HepG2 (cell line): ENCODE measurements around the gene ENO1. TPM values are rescaled to one million over a fixed set of nuclear protein-coding genes. Genes with fewer than 3 reads are reported as not detected.
A peak's percentile ranks its signal among the peaks of the same experiment; 100 is the strongest.

Source experiments
- ARNTL ChIP-seq: sonication (generic); formaldehyde crosslinking; IDR thresholded peaks from 2 replicates; pipeline ENCODE4 v1.4.0; 2020; ENCODE audit warnings: mild to moderate bottlenecking, missing genetic modification reagents
- CCAR2 ChIP-seq: fragments of 200-400 bp; formaldehyde crosslinking; optimal IDR thresholded peaks from 2 replicates; pipeline ENCODE3; 2018; ENCODE audit warnings: low read depth, mild to moderate bottlenecking, low read length, moderate library complexity
- CEBPG ChIP-seq: IDR thresholded peaks from 2 replicates; pipeline ENCODE4 v1.6.1; 2016
- FOSL2 ChIP-seq: sonication (generic); formaldehyde crosslinking; IDR thresholded peaks from 2 replicates; pipeline ENCODE4 v1.4.0; 2020; ENCODE audit warnings: missing genetic modification reagents
- FOXA3 ChIP-seq: IDR thresholded peaks from 2 replicates; pipeline ENCODE4 v1.6.1; 2016; ENCODE audit warnings: missing genetic modification reagents, missing compliant biosample characterization
- HIVEP1 ChIP-seq: sonication (generic); formaldehyde crosslinking; IDR thresholded peaks from 2 replicates; pipeline ENCODE4 v1.4.0; 2020; ENCODE audit warnings: mild to moderate bottlenecking, missing genetic modification reagents
- IKZF4 ChIP-seq: sonication (generic); formaldehyde crosslinking; IDR thresholded peaks from 2 replicates; pipeline ENCODE4 v1.5.1; 2020; ENCODE audit warnings: borderline replicate concordance, mild to moderate bottlenecking, low read depth, missing genetic modification reagents; ENCODE audit errors: not compliant biosample characterization
- JUND ChIP-seq: sonication (generic); formaldehyde crosslinking; IDR thresholded peaks from 2 replicates; pipeline ENCODE4 v1.8.0; 2022; ENCODE audit warnings: mild to moderate bottlenecking, missing genetic modification reagents
- NAIF1 ChIP-seq: sonication (generic); formaldehyde crosslinking; IDR thresholded peaks from 2 replicates; pipeline ENCODE4 v1.5.0; 2020; ENCODE audit warnings: mild to moderate bottlenecking, missing genetic modification reagents, borderline replicate concordance
- NCOA1 ChIP-seq: sonication (generic); formaldehyde crosslinking; IDR thresholded peaks from 2 replicates; pipeline ENCODE4 v1.9.0; 2021; ENCODE audit warnings: missing genetic modification reagents
- RXRA ChIP-seq: sonication (generic); formaldehyde crosslinking; IDR thresholded peaks from 2 replicates; pipeline ENCODE4 v1.5.1; 2020; ENCODE audit warnings: missing genetic modification reagents
- SMAD3 ChIP-seq: sonication (generic); formaldehyde crosslinking; IDR thresholded peaks from 2 replicates; pipeline ENCODE4 v1.4.0; 2020; ENCODE audit warnings: missing genetic modification reagents
- TSC22D2 ChIP-seq: sonication (generic); formaldehyde crosslinking; IDR thresholded peaks from 2 replicates; pipeline ENCODE4 v1.5.1; 2020; ENCODE audit warnings: missing genetic modification reagents, mild to moderate bottlenecking, borderline replicate concordance
- ZNF12 ChIP-seq: sonication (generic); formaldehyde crosslinking; IDR thresholded peaks from 2 replicates; pipeline ENCODE4 v1.5.0; 2020; ENCODE audit warnings: missing genetic modification reagents
- ZNF335 ChIP-seq: sonication (generic); formaldehyde crosslinking; IDR thresholded peaks from 2 replicates; pipeline ENCODE4 v1.4.0; 2020; ENCODE audit warnings: missing genetic modification reagents
- ZNF670 ChIP-seq: sonication (generic); formaldehyde crosslinking; IDR thresholded peaks from 2 replicates; pipeline ENCODE4 v1.8.0; 2022; ENCODE audit warnings: mild to moderate bottlenecking, missing genetic modification reagents, borderline replicate concordance
- polyA plus RNA-seq, 8 experiments: library from polyadenylated mRNA; depleted of rRNA in 3 of 8; stranded (reverse) in 7 of 8; unstranded in 1 of 8; fragments of >200 nt; fragmentation: Illumina TruSeq in 4 of 8; extraction: Trizol in 4 of 8; gene quantifications; 2 replicates each; pipeline versions ENCODE4 v1.2.1 to v1.2.3, GENCODE V29; 2011 to 2016; ENCODE audit warnings: low read depth in 4 of 8, missing spikeins in 1 of 8, mixed read lengths in 1 of 8; ENCODE audit not compliant: insufficient read depth in 1 of 8
- total RNA-seq, 5 experiments: library from RNA; depleted of rRNA; stranded (reverse); fragments of >200 nt; fragmentation: Illumina TruSeq; extraction: Trizol; gene quantifications; 2 replicates each; pipeline ENCODE4 v1.2.3, GENCODE V29; 2016; ENCODE audit warnings: low read depth in 1 of 5
- TF ChIP-seq, protein P1 (sequence below): sonication (generic); formaldehyde crosslinking; IDR thresholded peaks from 2 replicates; pipeline ENCODE4 v1.4.0; 2020; ENCODE audit warnings: missing genetic modification reagents
- TF ChIP-seq, protein P2 (sequence below): sonication (generic); formaldehyde crosslinking; IDR thresholded peaks from 2 replicates; pipeline ENCODE4 v1.4.0; 2020; ENCODE audit warnings: missing genetic modification reagents, borderline replicate concordance
- TF ChIP-seq, protein P3 (sequence below): sonication (generic); formaldehyde crosslinking; IDR thresholded peaks from 2 replicates; pipeline ENCODE4 v1.5.1; 2020; ENCODE audit warnings: missing genetic modification reagents, mild to moderate bottlenecking, borderline replicate concordance
- TF ChIP-seq, protein P4 (sequence below): sonication (generic); formaldehyde crosslinking; IDR thresholded peaks from 2 replicates; pipeline ENCODE4 v1.4.0; 2020; ENCODE audit warnings: missing genetic modification reagents
- TF ChIP-seq, protein P5 (sequence below): sonication (generic); formaldehyde crosslinking; IDR thresholded peaks from 2 replicates; pipeline ENCODE4 v1.5.1; 2020; ENCODE audit warnings: mild to moderate bottlenecking, moderate library complexity, missing genetic modification reagents
- TF ChIP-seq, protein P6 (sequence below): sonication (generic); formaldehyde crosslinking; IDR thresholded peaks from 2 replicates; pipeline ENCODE4 v1.5.0; 2020; ENCODE audit warnings: missing genetic modification reagents

Gene ENO1
- total and polyA plus RNA-seq, 2 of the 13 experiments (the other 11 are each of a cell fraction or from before 2014, with no cell fraction given), result 1,559 to 3,103 TPM

DNA sequence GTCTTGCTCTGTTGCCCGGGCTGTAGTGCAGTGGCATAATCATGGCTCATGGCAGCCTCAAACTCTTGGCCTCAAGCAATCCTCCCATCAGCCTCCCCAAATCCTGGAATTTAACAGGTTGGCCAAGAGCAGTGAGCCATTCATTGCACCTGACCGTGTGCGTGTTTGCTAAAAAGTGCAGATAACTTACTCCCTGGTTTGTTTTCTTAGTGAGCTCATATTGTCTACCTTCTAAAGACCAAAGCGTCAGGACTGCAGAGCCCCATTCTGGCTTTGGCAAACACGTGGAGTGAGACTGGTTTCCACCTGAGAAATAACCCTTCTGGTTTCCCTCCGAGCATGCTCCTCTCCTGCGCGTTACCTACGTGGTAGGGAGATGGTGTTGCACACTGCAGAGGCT is 35.0 kb upstream of the ENO1 start (continued):
- TF ChIP-seq, protein P1, sequence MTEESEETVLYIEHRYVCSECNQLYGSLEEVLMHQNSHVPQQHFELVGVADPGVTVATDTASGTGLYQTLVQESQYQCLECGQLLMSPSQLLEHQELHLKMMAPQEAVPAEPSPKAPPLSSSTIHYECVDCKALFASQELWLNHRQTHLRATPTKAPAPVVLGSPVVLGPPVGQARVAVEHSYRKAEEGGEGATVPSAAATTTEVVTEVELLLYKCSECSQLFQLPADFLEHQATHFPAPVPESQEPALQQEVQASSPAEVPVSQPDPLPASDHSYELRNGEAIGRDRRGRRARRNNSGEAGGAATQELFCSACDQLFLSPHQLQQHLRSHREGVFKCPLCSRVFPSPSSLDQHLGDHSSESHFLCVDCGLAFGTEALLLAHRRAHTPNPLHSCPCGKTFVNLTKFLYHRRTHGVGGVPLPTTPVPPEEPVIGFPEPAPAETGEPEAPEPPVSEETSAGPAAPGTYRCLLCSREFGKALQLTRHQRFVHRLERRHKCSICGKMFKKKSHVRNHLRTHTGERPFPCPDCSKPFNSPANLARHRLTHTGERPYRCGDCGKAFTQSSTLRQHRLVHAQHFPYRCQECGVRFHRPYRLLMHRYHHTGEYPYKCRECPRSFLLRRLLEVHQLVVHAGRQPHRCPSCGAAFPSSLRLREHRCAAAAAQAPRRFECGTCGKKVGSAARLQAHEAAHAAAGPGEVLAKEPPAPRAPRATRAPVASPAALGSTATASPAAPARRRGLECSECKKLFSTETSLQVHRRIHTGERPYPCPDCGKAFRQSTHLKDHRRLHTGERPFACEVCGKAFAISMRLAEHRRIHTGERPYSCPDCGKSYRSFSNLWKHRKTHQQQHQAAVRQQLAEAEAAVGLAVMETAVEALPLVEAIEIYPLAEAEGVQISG (CRISPR knock-in tag), result peak; percentile 53
- TF ChIP-seq ZNF12 (no peak), TSC22D2 (no peak), JUND (CRISPR knock-in tag) (no peak), ARNTL (CRISPR knock-in tag) (peak; percentile 99), HIVEP1 (CRISPR knock-in tag) (no peak), FOXA3 (CRISPR knock-in tag) (peak; percentile 71), ZNF335 (CRISPR knock-in tag) (peak; percentile 81), FOSL2 (CRISPR knock-in tag) (peak; percentile 66), SMAD3 (CRISPR knock-in tag) (no peak), RXRA (CRISPR knock-in tag) (peak; percentile 48; the same call in 1 of the 2 replicates), NAIF1 (CRISPR knock-in tag) (0 out of 2 replicates have a peak, but pooled peaks have one; percentile 62), CCAR2 (no peak), IKZF4 (CRISPR knock-in tag) (no peak), CEBPG (peak; percentile 65), NCOA1 (CRISPR knock-in tag) (no peak), ZNF670 (CRISPR knock-in tag) (0 out of 2 replicates have a peak, but pooled peaks have one; percentile 39)
- TF ChIP-seq, protein P2, sequence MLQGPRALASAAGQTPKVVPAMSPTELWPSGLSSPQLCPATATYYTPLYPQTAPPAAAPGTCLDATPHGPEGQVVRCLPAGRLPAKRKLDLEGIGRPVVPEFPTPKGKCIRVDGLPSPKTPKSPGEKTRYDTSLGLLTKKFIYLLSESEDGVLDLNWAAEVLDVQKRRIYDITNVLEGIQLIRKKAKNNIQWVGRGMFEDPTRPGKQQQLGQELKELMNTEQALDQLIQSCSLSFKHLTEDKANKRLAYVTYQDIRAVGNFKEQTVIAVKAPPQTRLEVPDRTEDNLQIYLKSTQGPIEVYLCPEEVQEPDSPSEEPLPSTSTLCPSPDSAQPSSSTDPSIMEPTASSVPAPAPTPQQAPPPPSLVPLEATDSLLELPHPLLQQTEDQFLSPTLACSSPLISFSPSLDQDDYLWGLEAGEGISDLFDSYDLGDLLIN (CRISPR knock-in tag), result peak; percentile 56; the same call in 1 of the 2 replicates
- TF ChIP-seq, protein P3, sequence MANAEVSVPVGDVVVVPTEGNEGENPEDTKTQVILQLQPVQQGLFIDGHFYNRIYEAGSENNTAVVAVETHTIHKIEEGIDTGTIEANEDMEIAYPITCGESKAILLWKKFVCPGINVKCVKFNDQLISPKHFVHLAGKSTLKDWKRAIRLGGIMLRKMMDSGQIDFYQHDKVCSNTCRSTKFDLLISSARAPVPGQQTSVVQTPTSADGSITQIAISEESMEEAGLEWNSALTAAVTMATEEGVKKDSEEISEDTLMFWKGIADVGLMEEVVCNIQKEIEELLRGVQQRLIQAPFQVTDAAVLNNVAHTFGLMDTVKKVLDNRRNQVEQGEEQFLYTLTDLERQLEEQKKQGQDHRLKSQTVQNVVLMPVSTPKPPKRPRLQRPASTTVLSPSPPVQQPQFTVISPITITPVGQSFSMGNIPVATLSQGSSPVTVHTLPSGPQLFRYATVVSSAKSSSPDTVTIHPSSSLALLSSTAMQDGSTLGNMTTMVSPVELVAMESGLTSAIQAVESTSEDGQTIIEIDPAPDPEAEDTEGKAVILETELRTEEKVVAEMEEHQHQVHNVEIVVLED (CRISPR knock-in tag), result peak; percentile 18; the same call in 1 of the 2 replicates
- TF ChIP-seq, protein P4, sequence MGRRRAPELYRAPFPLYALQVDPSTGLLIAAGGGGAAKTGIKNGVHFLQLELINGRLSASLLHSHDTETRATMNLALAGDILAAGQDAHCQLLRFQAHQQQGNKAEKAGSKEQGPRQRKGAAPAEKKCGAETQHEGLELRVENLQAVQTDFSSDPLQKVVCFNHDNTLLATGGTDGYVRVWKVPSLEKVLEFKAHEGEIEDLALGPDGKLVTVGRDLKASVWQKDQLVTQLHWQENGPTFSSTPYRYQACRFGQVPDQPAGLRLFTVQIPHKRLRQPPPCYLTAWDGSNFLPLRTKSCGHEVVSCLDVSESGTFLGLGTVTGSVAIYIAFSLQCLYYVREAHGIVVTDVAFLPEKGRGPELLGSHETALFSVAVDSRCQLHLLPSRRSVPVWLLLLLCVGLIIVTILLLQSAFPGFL (CRISPR knock-in tag), result no peak
- TF ChIP-seq, protein P5, sequence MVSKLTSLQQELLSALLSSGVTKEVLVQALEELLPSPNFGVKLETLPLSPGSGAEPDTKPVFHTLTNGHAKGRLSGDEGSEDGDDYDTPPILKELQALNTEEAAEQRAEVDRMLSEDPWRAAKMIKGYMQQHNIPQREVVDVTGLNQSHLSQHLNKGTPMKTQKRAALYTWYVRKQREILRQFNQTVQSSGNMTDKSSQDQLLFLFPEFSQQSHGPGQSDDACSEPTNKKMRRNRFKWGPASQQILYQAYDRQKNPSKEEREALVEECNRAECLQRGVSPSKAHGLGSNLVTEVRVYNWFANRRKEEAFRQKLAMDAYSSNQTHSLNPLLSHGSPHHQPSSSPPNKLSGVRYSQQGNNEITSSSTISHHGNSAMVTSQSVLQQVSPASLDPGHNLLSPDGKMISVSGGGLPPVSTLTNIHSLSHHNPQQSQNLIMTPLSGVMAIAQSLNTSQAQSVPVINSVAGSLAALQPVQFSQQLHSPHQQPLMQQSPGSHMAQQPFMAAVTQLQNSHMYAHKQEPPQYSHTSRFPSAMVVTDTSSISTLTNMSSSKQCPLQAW (CRISPR knock-in tag), result peak; percentile 71; the same call in 1 of the 2 replicates
- TF ChIP-seq, protein P6, sequence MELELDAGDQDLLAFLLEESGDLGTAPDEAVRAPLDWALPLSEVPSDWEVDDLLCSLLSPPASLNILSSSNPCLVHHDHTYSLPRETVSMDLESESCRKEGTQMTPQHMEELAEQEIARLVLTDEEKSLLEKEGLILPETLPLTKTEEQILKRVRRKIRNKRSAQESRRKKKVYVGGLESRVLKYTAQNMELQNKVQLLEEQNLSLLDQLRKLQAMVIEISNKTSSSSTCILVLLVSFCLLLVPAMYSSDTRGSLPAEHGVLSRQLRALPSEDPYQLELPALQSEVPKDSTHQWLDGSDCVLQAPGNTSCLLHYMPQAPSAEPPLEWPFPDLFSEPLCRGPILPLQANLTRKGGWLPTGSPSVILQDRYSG (CRISPR knock-in tag), result no peak
